ENCODE data around the gene ZNF100.
"Not testable (repeated sequence)": the region's sequence is repeated elsewhere in the genome, so short reads cannot be mapped to it uniquely, and the experiment has no call there.

ZNF100 gene

DNA sequence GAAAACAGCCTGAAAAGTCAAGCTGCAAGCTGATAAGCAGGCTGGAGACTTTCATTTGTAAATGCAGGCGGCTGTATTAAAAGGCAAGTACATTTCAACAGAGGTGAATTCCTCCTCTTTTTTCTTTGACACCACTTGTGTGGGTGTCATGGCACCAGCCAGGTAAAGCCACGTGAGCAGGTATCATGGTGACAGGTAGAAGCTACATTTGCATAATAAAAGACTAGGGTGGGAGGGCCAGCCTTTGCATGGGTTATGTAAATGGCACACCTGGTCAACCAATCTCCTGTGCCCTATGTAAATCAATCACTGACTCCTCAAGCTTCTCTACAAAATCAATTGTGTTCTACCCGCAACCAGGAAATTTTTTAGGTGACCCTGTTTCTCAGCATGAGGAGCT, 68.2 kb downstream of the ZNF100 start:
- DNase-seq: no peak

- DNase-seq: peak; percentile 59 to 65
These were observed 69.2 kb downstream of the ZNF100 start for GRCh38 chr19:21698215-21698614.

DNA sequence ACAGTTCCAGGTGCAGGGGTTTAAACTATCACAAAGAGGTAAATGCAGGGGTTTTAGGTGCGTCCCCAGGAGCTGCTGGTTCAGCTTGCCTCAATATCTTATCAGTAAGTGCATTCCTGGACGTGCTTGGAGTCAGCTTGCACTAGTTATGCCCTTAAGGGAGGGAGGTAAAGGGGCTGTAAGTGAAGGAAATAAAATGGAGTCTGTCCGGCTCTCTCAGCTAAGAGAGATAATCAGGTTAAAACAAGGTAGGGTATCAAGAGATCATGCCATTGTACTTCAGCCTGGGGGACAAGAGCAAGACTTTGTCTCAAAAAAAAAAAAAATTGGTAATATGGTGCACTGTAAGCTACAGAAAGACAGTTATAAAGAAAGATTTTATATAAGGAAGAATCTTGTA, 69.7 kb downstream of the ZNF100 start:
- DNase-seq: no peak

GRCh38 chr19:21694171-21694906, 73.0 kb downstream of the ZNF100 start:
- DNase-seq: no peak

DNA sequence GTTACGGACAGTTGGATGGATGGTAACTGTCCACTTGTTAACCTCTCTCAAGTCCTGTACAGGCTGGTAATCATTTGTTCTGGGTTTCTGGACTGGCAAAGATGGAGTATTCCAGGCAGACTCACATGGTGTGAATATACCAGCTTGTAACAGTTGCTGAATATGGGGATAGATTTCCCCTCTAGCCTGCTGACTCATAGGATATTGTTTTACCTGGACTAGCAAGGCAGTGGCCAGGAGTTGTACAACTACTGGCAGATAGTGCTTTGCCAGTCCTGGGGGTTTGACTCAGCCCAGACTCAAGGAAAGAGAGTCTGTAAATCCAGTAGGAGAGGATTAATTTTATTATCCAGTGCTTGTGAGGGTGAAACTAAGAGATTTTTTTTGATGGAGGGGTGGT, 74.0 kb downstream of the ZNF100 start:
- no peak for DNase-seq

- no peak for DNase-seq
These were observed 75.7 kb downstream of the ZNF100 start for GRCh38 chr19:21691661-21692060.

DNA sequence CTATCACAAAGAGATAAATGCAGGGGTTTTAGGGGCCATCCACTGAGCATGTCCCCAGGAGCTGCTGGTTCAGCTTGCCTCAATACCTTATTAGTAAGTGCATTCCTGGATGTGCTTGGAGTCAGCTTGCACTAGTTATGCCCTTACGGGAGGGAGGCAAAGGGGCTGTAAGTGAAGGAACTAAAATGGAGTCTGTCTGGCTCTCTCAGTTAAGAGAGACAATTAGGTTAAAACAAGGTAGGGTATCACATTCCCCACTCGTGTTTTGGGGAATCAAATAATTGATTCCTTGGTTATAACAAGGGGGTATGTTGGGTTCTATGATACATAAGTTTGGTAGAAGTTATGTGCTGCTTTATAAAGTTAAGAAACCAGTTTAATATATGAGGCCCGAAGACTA, 78.9 kb downstream of the ZNF100 start:
- DNase-seq: no peak

DNA sequence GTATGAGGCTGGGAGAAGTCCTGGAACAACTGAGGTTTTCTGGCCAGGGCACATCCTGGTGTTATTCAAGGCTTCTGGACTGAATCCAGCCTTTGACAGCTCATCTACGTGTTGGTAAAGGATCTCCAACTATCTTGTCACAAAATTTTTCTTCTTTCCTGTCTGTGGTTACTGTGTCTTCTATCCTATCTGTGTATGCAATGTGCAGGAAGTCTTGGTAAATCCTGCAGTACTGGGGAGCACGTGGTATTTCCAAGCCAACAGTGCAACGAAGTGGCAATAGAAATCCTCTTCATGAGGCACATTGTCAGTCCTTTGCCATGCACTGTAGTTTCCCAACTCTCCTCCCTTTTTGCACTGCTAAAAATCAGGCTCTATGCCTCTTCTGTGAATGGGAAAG, 86.7 kb downstream of the ZNF100 start:
- DNase-seq: peak; percentile 8 to 36

GRCh38 chr19:21680026-21680425, 87.4 kb downstream of the ZNF100 start:
- no peak for DNase-seq

- no peak for DNase-seq
These were observed 89.5 kb downstream of the ZNF100 start for GRCh38 chr19:21677696-21678418.

DNA sequence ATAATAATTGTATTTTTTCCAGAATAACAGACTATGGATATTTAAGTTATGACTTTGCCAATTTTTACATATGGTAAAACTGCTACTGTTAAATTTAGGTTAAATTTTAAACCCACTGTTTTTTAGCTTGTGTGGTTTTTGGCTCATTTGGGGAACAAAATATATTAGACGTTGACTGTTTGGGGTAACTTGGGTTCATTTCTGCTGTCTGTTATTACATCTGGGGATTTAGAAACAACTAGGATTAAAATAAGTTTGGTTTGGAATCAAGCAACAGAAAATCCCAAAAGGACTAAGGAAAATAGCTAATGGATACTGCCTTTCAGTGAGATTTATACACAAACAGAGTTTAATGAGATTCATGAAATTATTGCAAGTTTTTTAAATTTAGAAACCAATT, 92.9 kb downstream of the ZNF100 start:
- DNase-seq: no peak

GRCh38 chr19:21673479-21673878, 93.9 kb downstream of the ZNF100 start:
- not testable (repeated sequence) for DNase-seq
